ENCODE measurements around the gene CAMK1D. TPM values are rescaled to one million over a fixed set of nuclear protein-coding genes. Genes with fewer than 3 reads are reported as not detected.

The CAMK1D gene
- total RNA-seq, 1 experiment from 2014 or later, result 6.3 TPM

DNA sequence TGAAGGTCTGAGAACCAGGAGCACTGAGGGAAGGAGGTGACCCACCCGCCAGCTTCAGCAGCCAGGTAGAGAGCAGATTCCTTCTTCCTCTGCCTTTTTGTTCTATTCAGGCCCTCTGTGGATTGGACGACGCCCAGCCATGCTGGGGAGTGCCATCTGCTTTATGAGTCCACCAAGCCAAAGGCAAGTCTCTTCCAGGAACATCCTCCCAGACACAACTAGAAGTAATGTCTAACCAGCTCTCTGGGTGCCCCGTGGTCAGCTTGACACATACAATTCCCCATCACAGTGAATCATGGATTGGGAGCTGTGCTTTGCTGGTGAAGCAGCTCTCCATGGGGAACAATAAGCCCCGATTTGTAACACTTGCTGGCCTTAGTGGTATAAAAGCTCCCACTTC is 526.9 kb downstream of the CAMK1D start:
- no CpG with 5 or more reads among the region's 5 CpGs for WGBS (ENCODE audit: extremely low coverage, insufficient read length, low lambda C conversion rate)
- no peak overlapping the region for H3K27ac Mint-ChIP-seq
- Histone ChIP-seq H3K9ac (ENCODE audit: extremely low read depth, insufficient read length, low read length) (no peak overlapping the region), H3K4me1 (ENCODE audit: insufficient read depth, low read length) (no peaks in the 10 kb centered on the region), H4K91ac (ENCODE audit: insufficient read length, low read depth, low read length) (no peak overlapping the region), H3K23ac (ENCODE audit: insufficient read length, low read depth, low read length) (no peak overlapping the region), H3K9me3 (ENCODE audit: control insufficient read depth, low read depth, low read length) (no peaks in the 10 kb centered on the region), H3T11ph (ENCODE audit: low read length) (no peak overlapping the region), H3K79me1 (ENCODE audit: insufficient read depth, low read depth, low read length, poor library complexity, severe bottlenecking) (no peaks in the 10 kb centered on the region), H2BK120ac (ENCODE audit: low read depth, low read length, poor library complexity, severe bottlenecking) (no peak overlapping the region), H2AK5ac (ENCODE audit: insufficient read length, low read length) (no peak overlapping the region), H2BK12ac (ENCODE audit: insufficient read length, low read depth, low read length) (no peak overlapping the region), H3K56ac (ENCODE audit: insufficient read length, low read depth, low read length) (no peak overlapping the region), H3K4ac (ENCODE audit: low read depth, low read length) (no peak overlapping the region), H3K27me3 (ENCODE audit: insufficient read depth, low read length) (no peaks in the 10 kb centered on the region), H3K4me2 (ENCODE audit: insufficient read depth, insufficient read length, low read length) (no peak overlapping the region), H4K8ac (replicated peaks; ENCODE audit: insufficient read length, low read depth, low read length) (no peak overlapping the region), H3K79me2 (ENCODE audit: insufficient read depth, low read length) (no peaks in the 10 kb centered on the region), H3K14ac (ENCODE audit: insufficient read depth, low read length) (no peak overlapping the region), H4K5ac (ENCODE audit: insufficient read length, low read depth, low read length) (no peak overlapping the region), H3K18ac (ENCODE audit: insufficient read length, low read depth, low read length) (no peak overlapping the region), H3K27ac (ENCODE audit: insufficient read length, low read depth, low read length) (no peak overlapping the region), H3K23me2 (ENCODE audit: insufficient read length, low read depth, low read length, poor library complexity, severe bottlenecking) (no peaks in the 10 kb centered on the region), H2BK20ac (ENCODE audit: low read depth, low read length, poor library complexity, severe bottlenecking) (no peak overlapping the region), H2AFZ (ENCODE audit: low read length) (no peak overlapping the region), H2BK15ac (ENCODE audit: low read depth, low read length) (no peak overlapping the region), H4K20me1 (ENCODE audit: control insufficient read depth, insufficient read depth, insufficient read length) (no peaks in the 10 kb centered on the region), H2BK5ac (ENCODE audit: insufficient read length, low read length) (no peak overlapping the region)
- peaks cover 0 to 8% of the 10 kb centered on the region in 2 experiments; a peak in 2 of 5 replicates for H3K9me3 Mint-ChIP-seq
- H3K4me3 Mint-ChIP-seq, result no peak overlapping the region
- peaks cover 6 to 11% of the 10 kb centered on the region in 2 experiments for H3K4me1 Mint-ChIP-seq
- TF ChIP-seq, protein P1, sequence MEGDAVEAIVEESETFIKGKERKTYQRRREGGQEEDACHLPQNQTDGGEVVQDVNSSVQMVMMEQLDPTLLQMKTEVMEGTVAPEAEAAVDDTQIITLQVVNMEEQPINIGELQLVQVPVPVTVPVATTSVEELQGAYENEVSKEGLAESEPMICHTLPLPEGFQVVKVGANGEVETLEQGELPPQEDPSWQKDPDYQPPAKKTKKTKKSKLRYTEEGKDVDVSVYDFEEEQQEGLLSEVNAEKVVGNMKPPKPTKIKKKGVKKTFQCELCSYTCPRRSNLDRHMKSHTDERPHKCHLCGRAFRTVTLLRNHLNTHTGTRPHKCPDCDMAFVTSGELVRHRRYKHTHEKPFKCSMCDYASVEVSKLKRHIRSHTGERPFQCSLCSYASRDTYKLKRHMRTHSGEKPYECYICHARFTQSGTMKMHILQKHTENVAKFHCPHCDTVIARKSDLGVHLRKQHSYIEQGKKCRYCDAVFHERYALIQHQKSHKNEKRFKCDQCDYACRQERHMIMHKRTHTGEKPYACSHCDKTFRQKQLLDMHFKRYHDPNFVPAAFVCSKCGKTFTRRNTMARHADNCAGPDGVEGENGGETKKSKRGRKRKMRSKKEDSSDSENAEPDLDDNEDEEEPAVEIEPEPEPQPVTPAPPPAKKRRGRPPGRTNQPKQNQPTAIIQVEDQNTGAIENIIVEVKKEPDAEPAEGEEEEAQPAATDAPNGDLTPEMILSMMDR (conservative IDR thresholded peaks at IDR 0.05), result no peak
- H3K27me3 Mint-ChIP-seq (ENCODE audit: low read depth), result peaks cover 2% of the 10 kb centered on the region; the same call in 1 of the 2 replicates
- H3K36me3 Mint-ChIP-seq (ENCODE audit: insufficient read depth in 1 of 3, low read depth in 3 of 3), result no peaks in the 10 kb centered on the region
- no peak for DNase-seq

Measured in H9 (cell line).